GM18519 (cell line): Measurements from ENCODE around the gene ESR2.

Experiments used
- ATAC-seq: cut with Tn5 transposase; IDR thresholded peaks from one replicate; pipeline ENCODE4 v1.9.1; 2021; ENCODE audit warnings: mild to moderate bottlenecking, moderate library complexity; ENCODE audit not compliant: unreplicated experiment, low FRiP score

The ESR2 gene

DNA sequence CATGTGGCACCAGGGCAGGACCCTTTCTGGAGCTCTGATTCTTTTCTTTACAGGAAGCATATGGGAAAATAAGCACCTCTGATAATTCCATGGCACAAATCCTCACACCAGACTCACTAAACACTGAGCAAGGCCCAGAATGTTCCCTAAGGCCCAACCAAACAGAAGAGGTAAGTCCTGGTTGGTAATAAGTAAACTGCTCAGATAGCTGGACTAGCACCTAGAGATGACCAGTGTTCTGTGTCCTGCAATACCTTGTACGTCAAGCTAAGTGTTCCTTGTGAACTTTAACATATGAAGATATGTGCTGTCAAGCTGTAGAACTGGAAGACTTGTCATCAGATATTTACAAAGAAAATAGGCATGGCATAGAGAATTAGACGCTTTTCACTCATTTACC, 186.7 kb downstream of the ESR2 start:
- ATAC-seq, result no peak

DNA sequence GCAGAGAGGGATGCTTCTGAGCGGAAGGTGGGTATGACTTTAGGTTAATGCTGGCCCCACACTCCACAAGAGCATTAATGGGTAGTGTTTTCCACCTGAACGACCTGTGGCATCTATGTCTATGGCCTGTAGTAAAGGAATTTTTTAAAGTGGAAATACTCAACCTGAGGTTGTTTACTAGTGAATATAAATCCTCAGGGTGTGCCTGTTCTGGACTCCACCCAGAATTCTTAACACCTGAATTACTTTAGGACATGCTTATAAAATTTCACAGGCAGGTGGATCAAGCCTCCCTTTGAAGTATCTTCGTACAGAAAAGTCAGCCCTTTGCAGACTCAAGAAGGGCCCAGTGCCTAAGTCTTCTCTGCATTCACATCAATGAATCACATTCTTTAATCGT, 196.1 kb downstream of the ESR2 start:
- no peak for ATAC-seq

DNA sequence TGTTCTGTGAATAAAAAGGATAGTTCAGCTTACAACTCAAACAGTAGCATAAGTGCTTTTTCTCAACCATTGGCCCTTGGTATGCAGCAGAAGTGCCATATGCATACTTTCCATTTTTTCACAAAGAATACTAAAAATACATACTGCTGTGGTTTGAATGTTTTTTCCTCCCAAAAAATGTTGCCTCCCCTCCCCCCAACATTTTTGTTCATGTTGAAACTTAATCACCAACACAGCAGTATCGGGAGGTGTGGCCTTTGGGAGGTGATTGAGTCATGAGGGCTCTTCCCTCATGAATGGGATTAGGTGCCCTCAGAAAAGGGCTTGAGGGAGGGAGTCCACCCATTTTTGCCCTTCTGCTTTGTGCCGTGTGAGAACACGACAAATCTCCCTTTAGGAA, 198.6 kb downstream of the ESR2 start:
- no peak for ATAC-seq

DNA sequence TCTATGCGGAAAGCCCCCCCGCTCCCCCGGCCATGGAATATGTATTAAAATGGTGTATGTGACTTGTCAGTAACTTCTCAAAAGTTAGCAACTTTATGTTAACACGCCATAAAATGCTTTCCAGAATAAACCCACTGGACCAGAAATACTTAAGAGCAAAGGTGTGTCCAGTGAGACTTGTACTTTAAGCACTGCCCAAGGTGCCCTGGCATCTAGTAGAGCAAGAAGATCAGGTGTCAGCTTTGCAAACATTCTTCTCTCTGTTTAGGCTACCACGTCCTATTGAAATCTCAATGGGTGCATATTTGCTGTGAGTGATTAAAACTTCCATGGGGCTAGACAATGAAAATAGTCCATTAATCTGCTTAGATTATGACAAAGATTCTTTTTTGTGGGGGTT, 201.2 kb downstream of the ESR2 start:
- no peak for ATAC-seq

DNA sequence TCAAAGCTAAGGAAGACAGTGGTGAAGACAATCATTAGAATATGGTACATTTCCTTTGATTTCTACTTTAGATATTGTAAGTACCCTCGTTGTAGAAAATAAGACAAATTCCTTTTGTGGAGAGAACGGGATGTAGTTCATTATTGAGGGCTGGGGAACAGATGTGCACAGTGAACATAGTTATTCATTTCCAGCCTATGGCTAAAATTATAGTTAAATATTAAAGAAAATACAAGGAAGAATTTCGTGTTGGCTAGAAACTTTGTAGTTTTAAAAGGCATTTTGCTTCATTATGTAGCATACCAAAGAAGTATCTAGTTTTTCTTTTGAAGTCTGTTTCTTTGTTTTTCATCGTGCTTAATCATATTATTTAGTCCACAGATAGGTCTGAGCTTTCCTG, 201.8 kb downstream of the ESR2 start:
- no peak for ATAC-seq

DNA sequence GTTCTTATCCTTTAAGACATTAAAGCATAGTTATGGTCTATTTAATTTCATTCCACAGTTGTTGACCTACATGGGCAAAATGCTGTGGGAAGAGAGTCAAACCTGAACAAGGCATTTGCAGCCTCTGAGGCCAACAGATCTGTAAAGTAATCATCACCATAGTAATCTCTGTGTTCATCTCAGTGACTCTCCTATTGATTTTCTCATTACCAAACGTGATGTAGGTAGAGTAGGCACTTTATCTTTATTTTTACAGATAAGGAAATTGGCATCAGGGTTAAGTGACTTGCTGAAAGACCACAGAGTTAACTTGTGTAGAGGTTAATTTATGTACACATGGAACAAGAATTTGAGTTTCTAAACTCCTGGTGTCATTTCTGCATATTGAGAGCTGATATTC, 203.0 kb downstream of the ESR2 start:
- no peak for ATAC-seq

DNA sequence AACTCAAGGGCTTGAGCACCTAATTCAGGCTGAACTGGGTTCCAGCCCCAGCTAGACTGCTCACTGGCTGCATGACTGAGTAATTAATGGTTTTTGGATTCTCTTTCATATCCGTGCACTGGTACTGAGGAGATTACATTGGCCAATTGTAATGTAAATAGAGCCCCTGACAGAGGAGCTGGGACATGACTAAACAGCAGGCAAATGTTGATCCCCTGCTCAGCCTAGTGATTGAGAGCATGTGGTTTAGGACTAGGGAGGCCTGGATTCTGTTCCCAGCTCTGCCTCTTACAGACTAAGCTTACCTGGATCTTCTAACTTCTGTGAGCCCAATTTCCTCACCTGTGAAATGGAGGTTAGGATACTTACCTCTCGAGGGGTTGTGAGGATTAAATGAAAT, 204.3 kb downstream of the ESR2 start:
- ATAC-seq, result no peak

DNA sequence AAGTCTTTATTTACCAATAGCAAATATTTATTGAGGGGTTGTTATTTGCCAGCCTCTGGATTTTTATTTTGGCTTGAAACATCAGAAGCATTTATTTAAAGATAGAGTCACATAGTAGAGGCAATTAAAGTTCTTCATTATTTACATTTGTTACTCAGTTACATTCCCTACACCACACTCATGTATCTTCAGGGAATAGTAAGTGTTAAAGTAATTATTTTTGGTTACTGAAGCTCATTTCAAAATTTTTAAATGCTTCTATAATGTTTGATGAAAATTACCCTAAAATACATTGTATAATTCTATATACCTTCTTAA, 205.6 kb downstream of the ESR2 start:
- ATAC-seq, result no peak

DNA sequence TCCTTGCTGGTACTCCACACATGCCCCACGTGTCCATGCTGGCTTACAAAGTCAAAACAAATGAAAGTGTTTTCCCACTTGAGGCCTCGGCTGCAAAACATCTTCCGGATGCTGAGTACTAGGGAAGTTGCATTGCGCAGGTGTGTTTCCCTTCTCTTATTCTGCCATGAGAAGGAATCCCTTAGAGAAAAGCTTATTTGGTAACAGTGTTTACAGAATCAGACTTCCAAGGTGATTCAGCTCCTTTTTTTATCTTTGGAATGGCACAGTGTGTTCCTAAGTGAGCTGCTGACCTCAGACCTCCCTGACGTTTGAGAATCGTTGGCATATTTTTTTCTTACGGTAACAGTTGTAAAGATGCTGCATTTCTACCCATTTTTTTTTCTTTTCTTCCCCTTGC, 211.3 kb downstream of the ESR2 start:
- no peak for ATAC-seq

DNA sequence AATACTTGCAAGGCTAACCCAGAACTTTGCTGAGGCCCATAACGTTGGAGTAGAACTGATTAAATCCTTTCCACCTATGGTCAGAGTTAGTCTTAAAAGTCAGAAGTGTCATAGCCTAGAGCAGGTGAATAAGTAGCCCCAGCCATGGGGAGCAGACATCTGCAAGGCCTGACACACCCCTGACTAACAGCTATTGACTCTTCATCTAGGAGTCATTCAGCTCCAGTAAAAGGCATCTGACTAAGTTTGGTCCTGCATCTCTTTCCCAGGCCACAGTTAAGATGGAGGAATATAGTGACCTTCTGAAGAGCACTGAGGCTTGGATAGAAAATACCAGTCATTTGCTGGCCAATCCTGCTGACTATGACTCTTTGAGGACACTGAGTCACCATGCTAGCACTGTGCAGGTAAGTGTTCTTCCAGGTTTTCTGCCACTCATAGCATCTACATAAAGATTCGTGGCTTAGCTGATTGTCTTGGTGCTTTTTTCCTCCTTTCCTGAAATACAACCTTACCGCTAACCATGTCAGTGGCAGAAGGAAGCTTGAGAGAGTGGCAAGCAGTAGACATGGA, 212.9 kb downstream of the ESR2 start:
- no peak for ATAC-seq

DNA sequence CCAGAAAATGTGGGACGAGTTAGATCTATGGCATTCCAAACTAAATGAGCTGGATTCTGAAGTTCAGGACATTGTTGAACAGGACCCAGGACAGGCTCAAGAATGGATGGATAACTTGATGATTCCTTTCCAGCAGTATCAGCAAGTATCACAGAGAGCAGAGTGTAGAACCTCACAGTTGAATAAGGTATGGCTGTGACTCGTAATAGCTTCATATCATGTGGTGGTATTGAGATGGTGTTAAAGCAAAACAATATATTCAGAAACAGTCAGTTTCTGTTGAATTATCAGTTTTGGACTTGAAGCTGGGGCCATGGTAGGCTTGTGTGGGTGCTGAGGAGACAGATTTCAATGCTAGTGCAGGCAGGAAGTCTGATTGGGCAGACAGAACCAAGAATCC, 213.7 kb downstream of the ESR2 start:
- ATAC-seq, result no peak

DNA sequence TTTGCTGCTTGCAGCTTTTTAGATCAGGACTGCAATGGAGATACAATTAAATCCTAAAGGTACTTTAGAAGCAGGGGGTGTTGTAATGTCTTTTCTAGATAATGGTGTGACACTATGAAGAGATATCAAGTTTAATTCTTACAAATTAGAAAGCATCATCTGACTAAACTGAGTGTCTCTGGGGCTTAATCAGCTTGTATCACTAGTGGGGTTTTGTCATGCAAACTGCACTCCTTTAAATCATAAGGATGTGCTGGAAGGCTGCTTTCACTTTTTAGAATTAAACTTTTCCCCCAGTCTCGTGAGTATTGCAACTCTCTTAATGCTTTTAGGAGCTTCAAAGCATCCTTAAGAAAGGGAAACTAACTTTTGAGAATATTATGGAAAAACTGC, 218.6 kb downstream of the ESR2 start:
- ATAC-seq, result no peak

DNA sequence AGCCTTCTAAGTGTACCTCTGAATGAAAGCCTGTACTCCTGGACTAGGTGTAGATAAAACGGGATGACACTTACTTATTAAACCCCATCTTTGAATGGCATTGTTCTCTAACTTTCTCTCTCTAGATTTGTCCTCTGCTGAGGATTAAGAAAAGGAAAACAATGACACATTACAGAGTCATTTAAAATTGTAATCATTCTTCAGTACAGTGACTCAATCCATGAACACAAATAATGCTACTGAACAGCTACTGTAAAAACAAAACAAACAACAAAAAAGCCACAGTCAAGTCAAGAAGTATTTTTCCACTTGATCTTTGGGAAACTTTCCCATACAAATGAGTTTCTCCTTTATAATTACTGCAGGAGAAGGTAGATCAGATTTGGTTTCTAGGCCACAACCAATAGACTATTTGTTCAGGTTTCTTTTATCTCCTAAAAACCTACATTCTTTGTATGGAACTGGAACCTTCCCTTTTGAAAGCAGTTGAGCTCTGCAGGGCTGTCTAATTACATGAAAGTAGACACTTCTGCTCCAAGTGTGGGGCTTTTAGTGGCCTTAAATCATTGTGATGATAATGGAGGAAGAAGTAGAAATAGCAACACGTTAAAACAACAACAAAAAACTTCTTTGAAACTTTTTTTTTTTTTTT, 219.1 kb downstream of the ESR2 start:
- no peak for ATAC-seq

DNA sequence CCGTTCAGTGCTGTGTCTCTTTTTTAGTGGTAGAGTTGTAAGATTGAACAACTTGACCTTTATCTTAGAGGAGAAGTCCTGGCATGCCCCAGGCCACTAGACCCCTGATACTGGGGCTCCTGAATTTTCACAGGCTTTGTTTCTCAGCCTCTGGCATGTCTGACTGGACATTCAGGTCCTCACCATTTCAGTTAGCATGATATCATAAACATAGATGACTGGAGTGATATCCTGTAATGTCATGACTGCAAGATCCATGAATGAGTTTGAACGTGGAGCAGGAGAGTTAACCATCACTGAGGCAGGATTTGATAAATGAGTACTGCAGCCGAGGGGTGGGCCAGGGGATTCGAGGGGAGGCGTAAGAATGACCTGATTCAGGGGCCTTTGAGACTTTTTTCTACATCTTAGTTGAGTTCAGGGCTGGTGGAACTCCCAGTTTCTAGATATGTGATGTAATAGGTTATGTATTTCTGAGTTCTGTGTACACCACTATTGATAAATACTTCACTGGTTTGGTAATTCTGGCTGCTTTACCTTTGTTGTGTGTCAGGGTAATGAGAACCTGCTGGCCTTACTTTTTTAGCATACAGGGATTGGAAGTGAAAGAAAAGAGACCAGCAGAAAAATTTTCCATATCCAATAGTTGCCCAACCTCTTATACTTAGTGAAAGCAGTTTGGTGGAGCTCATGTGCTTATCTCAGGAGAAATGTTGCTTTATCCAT, 224.4 kb downstream of the ESR2 start:
- ATAC-seq, result no peak

DNA sequence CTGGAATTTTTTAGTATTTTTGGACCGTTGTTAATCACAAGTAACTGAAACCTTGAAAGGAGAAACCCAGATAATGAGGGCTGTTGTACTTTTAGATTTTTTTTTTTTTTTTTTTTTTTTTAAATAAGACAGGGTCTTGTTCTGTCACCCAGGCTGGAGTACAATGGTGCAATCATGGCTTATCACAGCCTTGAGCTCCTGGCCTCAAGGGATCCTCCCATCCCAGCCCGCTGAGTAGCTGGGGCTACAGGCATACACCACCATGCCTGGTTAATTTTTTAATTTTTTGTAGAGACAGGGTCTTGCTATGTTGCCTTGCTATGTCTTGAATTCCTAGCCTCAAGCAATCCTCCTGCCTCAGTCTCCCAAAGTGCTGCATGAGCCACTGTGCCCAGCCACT, 229.7 kb downstream of the ESR2 start:
- no peak for ATAC-seq

DNA sequence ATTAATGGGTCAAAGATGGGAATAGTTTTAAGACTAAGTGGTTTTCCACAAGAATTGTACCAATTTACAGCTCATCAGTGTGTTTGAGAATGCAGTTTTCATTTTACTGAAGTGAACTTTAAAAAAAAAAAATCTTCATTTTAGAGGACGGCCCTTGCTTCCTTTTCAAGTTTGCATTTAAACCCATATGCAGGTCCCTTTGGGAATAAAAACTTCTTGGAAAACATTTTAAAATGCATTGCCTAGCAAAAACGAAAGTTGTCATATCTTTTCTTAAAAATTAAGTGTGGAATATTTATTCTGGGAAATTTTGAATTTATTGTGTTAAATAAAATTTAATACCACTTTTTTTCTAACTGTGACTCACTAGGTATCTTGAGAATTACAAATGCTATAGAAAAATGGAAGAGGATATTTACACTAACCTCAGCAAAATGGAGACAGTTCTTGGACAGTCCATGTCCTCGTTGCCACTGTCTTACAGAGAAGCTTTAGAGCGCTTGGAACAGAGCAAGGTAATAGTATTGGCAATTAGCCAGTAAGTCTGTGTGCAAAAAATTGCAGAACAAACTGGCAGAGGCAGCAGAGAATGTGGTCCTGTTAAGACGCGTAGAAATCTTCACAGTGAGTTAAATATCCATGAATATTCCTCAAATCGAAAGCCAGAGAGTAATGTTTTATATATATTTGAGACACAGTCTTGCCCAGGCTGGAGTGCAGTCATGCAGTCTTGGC, 231.6 kb downstream of the ESR2 start:
- no peak for ATAC-seq

DNA sequence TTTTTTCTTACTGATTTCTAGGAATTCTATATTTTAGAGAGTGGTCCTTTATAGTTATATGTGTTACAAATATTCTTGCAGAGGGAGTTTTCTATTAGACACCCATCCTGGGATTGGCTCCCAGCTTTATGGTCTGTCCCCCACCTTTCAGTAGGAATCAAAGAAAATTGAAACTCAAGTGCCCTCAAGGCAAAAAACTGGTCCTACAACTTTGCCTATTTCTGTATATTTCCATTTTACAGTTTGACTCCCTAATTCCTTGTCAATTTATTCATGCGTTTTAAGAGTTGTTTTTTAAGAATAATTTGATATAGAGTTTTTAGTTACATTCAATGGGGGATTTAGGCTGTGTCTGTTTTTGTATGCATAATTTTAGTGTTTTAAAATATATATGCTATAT, 232.5 kb downstream of the ESR2 start:
- no peak for ATAC-seq

DNA sequence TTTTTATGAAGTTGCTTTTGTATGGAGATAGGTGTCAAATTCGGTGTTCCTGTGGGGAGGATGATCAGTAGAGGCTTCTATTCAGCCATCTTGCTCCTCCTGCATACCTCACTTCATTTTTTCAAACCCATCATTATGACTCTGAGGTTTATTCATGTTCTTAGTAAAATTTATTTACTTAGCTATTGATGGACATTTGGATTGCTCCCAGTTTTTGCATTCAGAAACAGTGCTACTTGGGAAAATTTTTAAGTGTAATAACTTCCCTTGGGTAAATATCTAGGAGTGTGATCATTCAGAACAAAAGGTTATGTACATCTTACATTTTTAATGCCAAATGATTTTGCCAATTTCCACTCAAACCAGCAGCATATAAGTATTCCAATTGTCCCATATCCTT, 233.1 kb downstream of the ESR2 start:
- ATAC-seq, result no peak

DNA sequence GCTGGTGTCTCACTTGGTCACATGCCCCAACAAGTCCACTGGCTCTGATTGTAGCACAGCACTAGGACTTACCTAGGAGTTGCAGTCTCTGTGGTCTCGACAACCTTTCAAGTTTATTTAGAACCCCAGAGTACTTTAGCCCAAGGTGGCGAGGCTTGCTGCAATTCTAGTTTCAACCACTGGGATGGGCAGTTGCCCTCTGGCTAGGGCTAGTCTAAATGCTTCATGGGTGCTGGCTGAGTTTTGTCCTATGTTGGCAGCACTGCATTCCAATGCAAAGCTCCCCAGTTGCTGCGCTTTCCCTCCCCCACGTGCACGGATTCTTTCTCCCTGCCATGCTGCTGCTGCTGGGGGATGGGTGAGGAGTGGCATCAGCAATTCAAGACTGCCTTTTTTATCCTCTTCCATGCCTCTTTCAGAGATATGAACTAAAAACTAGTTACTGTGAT, 233.5 kb downstream of the ESR2 start:
- no peak for ATAC-seq

DNA sequence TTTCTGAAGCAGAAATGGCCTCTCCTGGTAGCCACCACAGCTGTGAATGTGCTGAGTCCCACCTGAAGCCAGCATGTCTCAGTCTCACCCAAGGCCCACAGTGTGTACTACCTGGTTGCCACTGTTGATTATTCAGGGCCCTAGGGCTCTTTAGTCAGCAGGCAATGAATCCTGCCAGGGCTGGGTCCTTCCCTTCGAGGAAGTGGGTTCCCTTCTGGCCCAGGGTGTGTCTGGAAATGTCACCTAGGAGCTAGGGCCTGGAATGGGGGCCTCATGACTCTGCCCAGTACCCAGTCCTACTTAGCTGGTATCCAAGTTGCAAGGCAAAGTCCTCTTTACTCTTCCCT, 234.0 kb downstream of the ESR2 start:
- ATAC-seq, result no peak

DNA sequence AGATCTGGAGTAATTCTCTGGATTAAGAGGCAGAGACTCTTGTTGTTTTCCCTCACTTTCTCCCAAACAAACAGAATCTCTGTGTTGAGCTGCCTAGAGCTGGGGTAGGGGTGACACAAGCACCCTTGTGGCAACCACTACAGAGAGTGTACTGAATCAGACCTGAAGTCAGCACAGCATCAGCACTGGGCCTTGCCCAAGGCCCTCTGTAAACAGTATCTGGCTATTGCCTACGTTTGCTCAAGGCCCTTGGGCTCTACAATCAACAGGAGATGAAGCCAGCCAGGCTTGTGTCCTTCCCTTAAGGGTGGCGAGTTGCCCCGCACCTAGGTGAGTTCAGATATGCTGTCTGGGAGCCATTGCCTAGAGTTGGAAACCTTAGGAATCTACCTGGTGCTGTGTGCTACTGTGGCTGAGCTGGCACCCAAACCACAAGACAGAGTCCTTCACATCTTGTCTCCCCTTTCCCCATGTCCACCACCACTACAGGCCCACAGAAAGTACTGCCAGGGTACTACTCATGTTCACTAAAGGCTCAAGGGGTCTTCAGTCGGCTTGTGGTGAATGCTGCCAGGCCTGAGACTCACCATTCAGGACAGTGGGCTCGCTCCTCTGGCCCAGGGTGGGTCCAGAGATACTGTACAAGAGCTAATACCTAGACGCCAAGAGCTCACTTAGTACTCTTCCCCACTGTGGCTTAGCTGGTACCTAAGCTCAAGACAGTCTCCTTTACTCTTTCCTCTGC, 234.5 kb downstream of the ESR2 start:
- no peak for ATAC-seq
